NCI-H2029 (cell line): ENCODE results near the gene KRTAP22-1.

Source experiments
- DNase-seq: peaks from one replicate; lab custom pipeline; 2025; lab: John Stamatoyannopoulos, UW

Gene KRTAP22-1

DNA sequence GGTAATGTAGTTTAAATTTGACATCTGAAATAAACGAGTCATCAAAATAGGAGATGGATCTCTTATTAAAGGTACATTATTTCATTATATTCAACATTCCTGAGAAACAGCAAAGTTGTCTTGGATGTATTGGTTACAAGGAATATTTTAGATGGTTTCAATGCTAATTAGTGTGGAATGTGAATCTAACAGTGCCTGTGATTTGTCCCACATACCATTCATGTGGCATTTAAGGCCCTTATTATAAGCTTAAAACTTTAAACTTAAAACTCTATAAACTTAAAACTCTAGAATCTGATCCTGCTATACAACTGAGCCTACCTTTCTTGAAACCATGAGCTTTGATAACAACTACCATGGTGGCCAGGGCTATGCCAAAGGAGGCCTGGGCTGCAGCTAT is at the start of gene KRTAP22-1:
Gene KRTAP22-1 (plus strand): TSS at position 301 of the 400 bp plus-strand sequence.
- DNase-seq: no peak

DNA sequence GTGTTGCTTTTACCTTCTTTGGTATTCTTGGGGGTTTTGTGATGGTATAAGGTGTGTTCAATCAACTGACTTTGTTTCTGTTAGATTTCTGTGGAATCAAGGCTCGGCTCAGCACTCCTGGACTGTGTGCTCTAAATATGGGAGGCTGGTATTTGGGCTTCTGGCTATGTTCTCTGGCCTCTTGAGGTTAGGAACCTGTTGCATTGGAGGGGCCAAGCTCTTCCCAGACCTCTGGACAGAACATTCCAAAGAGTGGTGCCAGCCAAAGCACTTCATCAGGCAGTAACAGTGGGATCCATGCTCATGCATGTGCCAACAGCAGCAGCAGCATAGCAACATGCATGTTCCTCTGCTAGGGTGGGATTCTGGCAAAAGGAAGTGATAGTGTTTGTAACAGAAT is 48.1 kb upstream of the KRTAP22-1 start:
- DNase-seq: no peak

DNA sequence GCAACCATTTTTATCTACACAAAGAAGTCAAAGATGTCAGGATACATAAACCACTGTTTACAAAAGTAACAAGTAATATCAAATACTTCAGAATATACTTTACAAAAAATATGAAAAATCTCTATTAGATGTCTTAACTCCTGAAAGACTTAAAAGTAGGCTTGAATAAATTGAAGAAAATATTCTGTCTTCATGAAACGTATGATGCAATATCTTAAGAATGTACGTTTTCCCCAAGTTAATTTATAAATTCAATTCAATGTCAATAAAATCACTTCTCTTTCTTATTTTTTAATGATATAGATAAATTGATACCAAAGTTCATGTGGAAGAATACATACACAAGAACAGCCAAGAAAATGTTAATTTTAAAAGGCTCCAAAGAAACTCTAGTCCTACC is 45.8 kb upstream of the KRTAP22-1 start:
- DNase-seq: no peak

DNA sequence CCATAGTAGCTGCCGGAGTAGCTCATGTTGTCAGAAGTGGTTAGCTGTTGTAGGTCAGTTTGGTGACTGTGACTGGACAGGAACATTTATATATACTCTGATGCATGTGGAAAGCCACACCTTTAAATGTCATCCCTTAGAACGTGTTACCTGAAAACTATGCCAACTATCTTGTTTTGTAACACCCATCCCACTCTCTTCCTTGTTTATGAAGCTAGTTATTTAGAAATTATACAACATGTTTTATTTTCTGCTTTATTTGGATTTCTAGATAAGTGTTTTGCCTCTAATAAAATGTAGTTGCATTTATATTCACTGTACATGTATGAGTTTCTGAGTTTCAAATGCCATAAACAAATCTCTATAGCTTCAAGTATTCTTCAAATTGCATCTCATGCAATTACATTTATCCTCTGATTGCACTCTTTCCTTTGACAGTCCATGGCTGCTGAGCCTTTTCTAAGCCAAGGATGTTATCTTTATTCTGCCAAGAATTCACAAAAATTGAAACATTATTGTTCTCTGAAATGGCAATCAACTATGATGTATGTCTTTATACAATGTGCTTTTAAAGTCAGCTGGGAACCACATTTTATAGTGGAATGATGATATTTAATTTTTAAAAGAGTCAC is 39.5 kb upstream of the KRTAP22-1 start, which contains the start of gene KRTAP19-7:
Gene KRTAP19-7 (minus strand): TSS at position 51 of the 632 bp plus-strand sequence. CDS start 25 bp downstream, at position 26.
- no peak for DNase-seq

DNA sequence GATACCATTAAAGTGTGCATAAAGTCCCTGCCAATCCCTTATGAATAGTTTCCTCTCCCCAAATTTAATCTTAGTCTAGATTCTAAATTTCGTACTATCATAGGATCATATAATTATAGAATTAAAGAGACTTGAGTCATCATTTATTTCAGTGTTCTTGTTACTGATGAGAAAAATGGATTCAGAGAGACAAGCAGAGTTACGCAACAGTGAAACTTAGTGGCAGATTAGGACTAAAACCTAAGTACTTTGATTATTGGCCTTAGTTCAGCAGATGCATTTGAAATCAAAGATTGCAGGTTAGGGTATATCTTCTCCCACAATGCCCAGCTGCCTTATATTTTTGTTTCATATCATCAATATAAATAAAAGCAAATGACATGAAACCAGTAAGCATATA is 38.9 kb upstream of the KRTAP22-1 start:
- no peak for DNase-seq

DNA sequence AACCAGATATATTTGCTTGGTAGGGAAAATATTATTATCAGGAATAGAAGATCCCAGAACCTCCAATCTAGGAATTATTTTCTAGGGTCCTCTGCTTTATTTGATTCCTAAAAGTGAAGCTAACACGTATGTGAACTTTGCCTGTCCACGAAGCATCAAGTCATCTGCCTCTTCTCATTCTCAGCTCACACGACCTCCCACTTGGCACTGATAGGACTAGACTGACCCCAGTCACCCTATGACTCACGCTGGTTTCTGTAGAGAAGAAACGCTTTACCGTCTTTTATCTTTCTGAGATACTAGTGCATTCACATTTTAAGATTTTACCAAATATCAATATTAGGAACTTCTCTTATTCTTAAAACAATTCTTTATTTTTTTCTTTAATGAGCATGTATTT is 37.8 kb upstream of the KRTAP22-1 start:
- no peak for DNase-seq

DNA sequence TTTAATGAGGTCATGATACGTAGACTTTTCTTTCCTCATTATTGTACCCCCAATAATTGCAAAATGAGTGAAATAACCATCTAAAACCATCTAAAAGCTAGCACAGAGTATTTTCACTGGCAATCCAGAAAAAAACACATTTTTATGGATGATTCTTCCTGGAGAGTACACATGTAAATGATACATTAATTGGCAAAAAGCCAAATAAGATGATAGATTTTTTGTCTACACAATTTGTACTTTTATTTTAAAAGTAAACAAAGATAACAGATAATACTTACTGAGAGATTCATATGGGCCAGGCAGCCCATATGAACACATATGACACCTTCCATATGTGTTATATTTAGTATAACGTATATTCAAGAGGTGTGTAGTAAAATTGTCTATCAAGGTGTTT is 37.3 kb upstream of the KRTAP22-1 start:
- no peak for DNase-seq

DNA sequence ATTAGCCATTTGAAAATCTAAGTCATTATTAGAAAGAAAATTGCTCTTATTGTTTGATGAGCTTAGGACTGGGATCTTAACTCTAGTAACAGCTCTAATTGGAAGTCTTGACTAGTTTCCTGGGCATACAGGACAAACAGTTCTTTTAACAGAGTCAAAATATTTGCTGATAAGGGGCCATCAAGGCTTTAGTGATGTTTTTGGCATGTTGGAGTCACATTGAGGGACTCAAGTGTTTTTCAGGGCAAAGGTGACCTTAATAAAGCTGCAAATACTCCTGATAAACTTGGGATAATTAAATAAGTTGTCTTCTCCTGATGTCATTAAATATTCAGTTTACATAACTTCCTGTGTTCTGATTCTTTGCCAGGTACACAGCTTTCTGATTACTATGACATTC is 33.3 kb upstream of the KRTAP22-1 start:
- DNase-seq: no peak

DNA sequence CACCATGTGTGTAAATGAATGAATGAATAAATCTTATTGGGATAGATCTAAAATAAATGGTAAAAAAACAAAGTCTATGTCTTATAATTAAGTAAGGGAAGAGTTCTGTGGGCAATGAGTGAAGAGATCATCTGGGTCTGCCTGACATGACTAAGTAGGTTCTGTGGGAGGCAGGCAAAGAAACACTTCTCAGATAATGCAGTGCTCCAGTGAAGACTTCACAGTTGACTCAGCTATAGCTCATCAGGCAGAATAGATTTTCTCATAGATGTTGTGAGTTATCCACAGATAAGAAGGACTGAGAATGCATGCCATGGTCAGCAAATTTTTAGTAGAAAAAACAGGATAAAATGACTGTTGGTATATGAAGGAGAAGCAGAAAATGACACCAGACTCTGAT is 23.1 kb upstream of the KRTAP22-1 start:
- DNase-seq: no peak

DNA sequence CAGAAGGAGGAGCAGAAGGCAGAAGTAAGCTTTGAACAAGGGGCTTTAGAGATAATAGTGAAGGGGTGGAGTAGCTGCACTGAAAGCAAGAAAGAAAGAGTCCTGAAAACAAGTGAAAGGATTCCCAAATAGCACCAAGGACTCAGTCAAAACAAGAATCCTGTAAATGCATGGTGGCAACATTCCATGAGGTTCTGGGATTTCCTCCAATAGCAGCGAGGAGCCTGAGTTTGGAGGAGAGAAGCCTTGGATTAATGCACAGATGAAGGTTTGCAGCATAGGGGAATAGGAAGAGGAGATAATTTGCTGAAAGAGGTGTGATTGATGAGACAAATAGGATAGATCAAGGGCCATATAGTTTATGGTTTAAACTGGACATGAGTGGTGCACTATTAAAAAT is 21.5 kb upstream of the KRTAP22-1 start:
- DNase-seq: no peak

DNA sequence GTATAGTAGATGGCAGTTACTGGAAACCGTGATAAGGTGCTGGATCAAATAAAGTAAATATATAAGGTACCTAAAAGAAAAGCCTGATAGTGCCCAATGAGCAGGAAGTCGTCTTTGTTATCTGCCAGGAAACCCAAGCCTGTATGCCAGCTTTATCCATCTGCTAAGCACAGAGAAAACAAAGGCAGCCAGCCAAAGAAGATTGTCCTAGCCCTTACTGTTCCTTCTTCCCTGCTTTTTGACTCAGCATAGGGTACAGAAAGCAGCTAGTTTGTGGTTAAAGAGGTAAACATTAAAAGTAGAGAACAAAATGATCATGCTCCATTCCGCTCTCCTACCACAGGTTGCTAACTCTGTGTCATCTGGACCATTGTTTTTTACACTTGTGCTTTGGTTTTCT is 20.8 kb upstream of the KRTAP22-1 start:
- no peak for DNase-seq

DNA sequence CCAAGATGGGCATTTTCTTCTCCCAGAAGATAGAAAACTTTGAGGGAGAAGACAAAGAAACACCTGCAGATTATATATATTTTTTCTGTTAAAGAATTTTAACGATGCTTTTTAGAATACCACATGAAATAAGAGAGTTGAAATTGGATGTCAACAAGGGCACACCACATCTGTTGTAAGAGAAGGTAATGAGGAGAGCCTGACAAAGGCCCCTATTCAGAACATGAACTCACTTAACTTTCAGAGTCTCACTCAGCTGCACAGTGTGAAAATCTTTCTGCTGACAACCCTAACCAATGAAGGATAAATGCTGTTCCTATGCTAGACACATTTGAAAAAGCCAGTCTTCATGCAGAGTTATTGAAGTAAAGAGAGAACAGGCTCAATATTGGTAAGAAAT is 18.0 kb upstream of the KRTAP22-1 start:
- no peak for DNase-seq

GRCh38 chr21:30590297-30590696 is 10.6 kb upstream of the KRTAP22-1 start, which contains the start of gene KRTAP22-2:
Gene KRTAP22-2 (minus strand): TSS chr21:30590397.
- no peak for DNase-seq

GRCh38 chr21:30592140-30592539 is 8.7 kb upstream of the KRTAP22-1 start, which contains the start of gene KRTAP6-3:
Gene KRTAP6-3 (plus strand): TSS chr21:30592440. CDS start chr21:30592446, 6 bp downstream.
- no peak for DNase-seq

DNA sequence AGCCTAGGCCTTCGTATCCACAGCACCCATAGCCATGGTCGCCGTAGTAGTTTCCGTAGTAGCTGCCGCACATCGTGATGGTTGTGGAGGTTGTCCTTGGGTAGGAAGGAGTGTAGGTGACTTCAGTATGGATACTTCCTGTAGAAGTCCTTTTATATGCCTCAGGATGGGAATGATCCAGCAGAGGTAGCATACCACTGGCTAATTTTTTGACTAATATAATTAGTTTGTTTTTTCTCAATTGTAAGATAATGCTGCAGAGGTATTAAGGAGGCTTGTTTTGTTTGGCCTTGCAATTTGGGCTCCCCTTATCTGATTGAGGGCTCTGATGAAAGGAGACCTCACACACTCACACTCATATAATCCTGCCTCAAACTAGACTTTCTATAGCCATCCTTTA is 2.1 kb upstream of the KRTAP22-1 start, which contains the start of gene KRTAP6-2:
Gene KRTAP6-2 (minus strand): TSS at position 101 of the 400 bp plus-strand sequence. CDS start 28 bp downstream, at position 73.
- DNase-seq: no peak

DNA sequence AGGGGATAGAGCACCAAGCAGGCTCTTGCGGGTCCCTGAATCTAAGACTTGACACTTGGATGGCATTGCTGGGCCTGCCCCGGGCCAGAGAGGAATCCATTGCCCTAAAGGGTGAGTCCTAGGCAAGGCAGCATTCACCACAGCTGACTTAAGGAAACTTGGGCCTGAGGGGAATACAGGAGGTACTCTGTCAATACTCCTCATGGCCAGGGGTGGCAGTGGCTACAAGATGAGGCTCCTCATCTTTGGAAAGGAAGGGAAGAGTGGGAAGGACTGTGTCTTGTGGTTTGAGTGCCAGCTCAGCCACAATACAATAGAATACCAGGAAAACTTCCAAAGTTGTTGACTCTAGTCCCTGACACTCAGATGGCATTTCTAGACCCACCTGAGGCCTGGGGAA is 5.1 kb downstream of the KRTAP22-1 start:
- no peak for DNase-seq

DNA sequence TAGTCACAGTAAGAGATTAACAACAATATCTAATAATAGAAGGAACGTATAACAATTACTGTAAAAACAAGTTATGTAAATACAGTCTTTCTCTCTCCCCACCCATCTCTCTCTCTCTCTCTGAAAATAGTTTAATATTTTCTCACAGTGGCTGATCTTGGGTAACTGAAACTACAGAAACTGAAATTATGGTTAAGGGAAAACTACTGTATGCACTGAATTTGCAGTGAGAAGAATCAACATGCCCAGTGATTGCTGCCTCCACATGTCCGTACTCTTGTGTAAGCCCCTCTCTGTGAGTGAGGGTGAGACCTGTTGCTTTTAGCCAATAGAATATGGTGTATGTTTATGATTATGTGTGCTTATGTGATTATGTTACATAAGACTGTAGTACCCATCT is 11.2 kb downstream of the KRTAP22-1 start:
- DNase-seq: no peak

- DNase-seq: no peak
Measured at GRCh38 chr21:30613836-30614235, 12.9 kb downstream of the KRTAP22-1 start, which contains the start of gene KRTAP6-1. Gene KRTAP6-1 (minus strand): TSS chr21:30613930. CDS start chr21:30613904, 26 bp downstream.

- DNase-seq: no peak
Measured at GRCh38 chr21:30615199-30615598, 14.3 kb downstream of the KRTAP22-1 start.

DNA sequence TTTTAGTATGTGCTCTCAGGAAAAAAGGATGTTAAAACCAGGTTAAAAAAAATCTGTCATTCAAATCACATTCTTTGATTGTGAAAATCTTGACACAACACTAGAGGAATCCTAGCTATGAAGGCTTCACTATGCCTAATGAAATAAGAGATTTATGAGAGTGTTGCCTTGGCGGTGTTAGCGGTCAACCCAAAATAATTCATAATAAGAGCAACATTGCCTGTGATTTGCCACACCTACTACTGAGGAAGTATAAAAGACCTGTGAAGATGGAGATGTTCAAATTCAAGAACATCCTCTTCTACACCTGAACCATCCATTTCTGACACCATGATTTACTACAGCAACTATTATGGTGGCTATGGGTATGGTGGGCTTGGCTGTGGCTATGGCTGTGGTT is 15.2 kb downstream of the KRTAP22-1 start, which contains the start of gene KRTAP20-1:
Gene KRTAP20-1 (plus strand): TSS at position 301 of the 400 bp plus-strand sequence. CDS start 30 bp downstream, at position 331.
- DNase-seq: no peak

- DNase-seq: no peak
Measured at GRCh38 chr21:30620080-30620479, 19.2 kb downstream of the KRTAP22-1 start.

GRCh38 chr21:30620522-30620921 is 19.6 kb downstream of the KRTAP22-1 start, which contains the start of gene KRTAP20-4:
Gene KRTAP20-4 (plus strand): TSS chr21:30620627.
- DNase-seq: no peak

- no peak for DNase-seq
Measured at GRCh38 chr21:30623362-30623761, 22.5 kb downstream of the KRTAP22-1 start.
